ENCODE results near the gene ADAR. TPM values are rescaled to one million over a fixed set of nuclear protein-coding genes. Genes with fewer than 3 reads are reported as not detected.

The ADAR gene
- total RNA-seq, 2 experiments from 2014 or later, result 261 to 267 TPM

DNA sequence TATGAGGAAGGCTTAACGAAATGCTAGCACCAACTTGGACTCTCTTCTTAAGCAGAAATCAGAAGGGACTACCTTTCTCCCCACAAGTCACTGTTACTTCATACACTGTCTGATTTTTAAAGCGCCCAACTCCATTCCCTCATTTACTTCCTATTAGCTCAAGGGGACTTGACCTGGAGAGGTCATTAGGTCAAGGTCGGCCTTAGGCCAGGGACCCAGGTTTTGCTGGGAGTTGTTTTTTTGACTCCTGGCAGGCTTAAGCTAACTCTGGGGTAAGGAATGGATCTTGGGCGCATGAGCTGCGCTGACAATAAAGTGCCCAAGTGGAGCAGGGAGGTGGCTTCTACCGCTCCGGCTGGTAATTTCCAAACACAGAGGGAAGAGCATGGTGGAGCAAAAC lies 16.8 kb downstream of the ADAR start:
- intact Hi-C loops (cut with micrococcal nuclease), result no loop called here
- no peaks in the 10 kb centered on the region for H3K9me3 Mint-ChIP-seq
- peak overlapping the region; percentile 40 for H3K27ac Mint-ChIP-seq
- H3K27me3 Mint-ChIP-seq, result no peaks in the 10 kb centered on the region
- CTCF ChIA-PET, result interaction anchor here (0.9 to 1.2 kb wide), 2 partner anchors 7 to 32 kb away, joined by 3 to 5 read pairs; no protein-coding TSS in a partner anchor
- TF ChIP-seq, protein P1, sequence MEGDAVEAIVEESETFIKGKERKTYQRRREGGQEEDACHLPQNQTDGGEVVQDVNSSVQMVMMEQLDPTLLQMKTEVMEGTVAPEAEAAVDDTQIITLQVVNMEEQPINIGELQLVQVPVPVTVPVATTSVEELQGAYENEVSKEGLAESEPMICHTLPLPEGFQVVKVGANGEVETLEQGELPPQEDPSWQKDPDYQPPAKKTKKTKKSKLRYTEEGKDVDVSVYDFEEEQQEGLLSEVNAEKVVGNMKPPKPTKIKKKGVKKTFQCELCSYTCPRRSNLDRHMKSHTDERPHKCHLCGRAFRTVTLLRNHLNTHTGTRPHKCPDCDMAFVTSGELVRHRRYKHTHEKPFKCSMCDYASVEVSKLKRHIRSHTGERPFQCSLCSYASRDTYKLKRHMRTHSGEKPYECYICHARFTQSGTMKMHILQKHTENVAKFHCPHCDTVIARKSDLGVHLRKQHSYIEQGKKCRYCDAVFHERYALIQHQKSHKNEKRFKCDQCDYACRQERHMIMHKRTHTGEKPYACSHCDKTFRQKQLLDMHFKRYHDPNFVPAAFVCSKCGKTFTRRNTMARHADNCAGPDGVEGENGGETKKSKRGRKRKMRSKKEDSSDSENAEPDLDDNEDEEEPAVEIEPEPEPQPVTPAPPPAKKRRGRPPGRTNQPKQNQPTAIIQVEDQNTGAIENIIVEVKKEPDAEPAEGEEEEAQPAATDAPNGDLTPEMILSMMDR (IDR thresholded peaks at IDR 0.05), result no peak
- no peak for ATAC-seq
- POLR2A ChIA-PET, result interaction anchor here (0.6 to 1.8 kb wide), 4 partner anchors 14 to 24 kb away, joined by 3 to 6 read pairs (median 4); partner anchors contain the start of gene CHRNB2
- DNase-seq, result no peak
- no peaks in the 10 kb centered on the region for H3K4me1 Mint-ChIP-seq (ENCODE audit: low read depth)
- H3K4me3 Mint-ChIP-seq, result no peak overlapping the region
- peaks cover 70% of the 10 kb centered on the region for H3K36me3 Mint-ChIP-seq (ENCODE audit: low read depth)

DNA sequence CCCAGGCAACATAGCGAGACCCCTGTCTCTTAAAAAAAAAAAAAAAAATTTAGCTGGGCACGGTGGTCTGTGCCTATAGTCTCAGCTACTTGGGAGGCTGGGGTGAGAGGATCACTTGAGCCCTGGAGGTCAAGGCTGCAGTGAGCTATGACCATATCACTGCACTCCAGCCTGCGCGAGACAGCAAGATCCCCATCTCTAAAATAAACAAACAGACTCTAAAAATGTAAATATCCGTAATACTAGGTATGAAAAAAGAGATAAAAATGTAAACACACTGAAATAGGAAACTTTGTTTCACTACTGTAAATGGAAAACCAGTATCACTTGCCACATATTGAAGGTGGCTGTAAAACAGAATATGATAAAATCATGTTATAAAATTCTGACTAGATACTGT lies 17.2 kb downstream of the ADAR start:
- POLR2A ChIA-PET, result interaction anchor here (0.6 to 1.8 kb wide), 3 partner anchors 12 to 24 kb away, joined by 3 to 6 read pairs (median 4); no protein-coding TSS in a partner anchor
- no peak for DNase-seq
- H3K9me3 Mint-ChIP-seq, result no peaks in the 10 kb centered on the region
- CTCF ChIA-PET, result interaction anchor here (0.9 to 1.2 kb wide), 2 partner anchors 8 to 31 kb away, joined by 3 to 5 read pairs; no protein-coding TSS in a partner anchor
- H3K27ac Mint-ChIP-seq, result peak overlapping the region; percentile 43
- no peak for ATAC-seq
- TF ChIP-seq, protein P1 (IDR thresholded peaks at IDR 0.05), result no peak
- H3K4me3 Mint-ChIP-seq, result no peak overlapping the region
- H3K27me3 Mint-ChIP-seq, result no peaks in the 10 kb centered on the region
- no peaks in the 10 kb centered on the region for H3K4me1 Mint-ChIP-seq (ENCODE audit: low read depth)
- peaks cover 72% of the 10 kb centered on the region for H3K36me3 Mint-ChIP-seq (ENCODE audit: low read depth)
- intact Hi-C loops (cut with micrococcal nuclease), result no loop called here

DNA sequence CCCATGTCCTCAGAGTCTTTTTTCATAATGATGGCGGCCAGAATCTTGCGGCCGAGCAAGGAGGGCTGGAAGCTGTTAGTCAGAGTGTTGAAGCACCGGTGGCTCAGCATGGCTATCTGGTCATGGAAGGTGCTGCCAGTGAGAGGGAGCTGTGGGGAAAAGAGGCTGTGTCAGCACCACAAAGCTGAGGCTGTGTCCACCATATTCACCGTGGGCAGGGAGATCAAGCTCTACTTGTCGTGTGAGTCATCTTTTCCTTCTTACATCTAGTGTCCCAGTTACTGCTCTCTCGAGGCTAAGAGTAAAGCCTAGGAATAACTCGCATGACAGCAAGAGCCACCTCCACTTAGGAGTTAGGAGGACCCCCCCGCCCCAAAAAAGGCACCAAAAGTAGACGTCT lies 18.2 kb downstream of the ADAR start:
- Mint-ChIP-seq H3K27ac (no peak overlapping the region), H3K9me3 (no peaks in the 10 kb centered on the region), H3K36me3 (ENCODE audit: low read depth) (peaks cover 75% of the 10 kb centered on the region), H3K27me3 (no peaks in the 10 kb centered on the region), H3K4me3 (no peak overlapping the region), H3K4me1 (ENCODE audit: low read depth) (no peaks in the 10 kb centered on the region)
- ChIA-PET POLR2A (interaction anchor here (0.8 to 1.8 kb wide), 5 partner anchors 13 to 366 kb away, joined by 3 to 6 read pairs (median 4); partner anchors contain the start of gene PBXIP1), CTCF (interaction anchor here (1.1 kb wide), 1 partner anchor 80 kb away, joined by 3 read pairs; no protein-coding TSS in a partner anchor)
- intact Hi-C loops (cut with micrococcal nuclease), result no loop called here
- no peak for DNase-seq
- TF ChIP-seq, protein P1 (IDR thresholded peaks at IDR 0.05), result no peak
- ATAC-seq, result no peak

DNA sequence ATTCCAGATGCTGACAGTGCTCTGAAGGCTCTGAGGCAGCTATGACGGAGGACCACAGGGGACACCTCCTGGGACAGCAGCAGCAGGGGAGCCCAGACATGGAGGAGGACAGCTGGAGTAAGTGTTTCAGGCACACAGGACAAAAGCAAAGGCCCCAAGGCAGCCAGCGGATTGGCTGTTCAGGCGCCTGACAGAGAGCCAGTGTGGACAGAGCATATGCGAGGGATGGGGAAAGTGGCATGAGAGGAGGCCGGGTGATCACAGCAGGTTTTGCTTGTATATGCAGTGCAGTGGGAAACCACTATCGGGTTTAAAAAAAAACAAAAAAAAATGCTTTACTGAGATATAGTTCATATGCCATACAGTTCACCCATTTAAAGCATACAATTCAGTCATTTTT lies 21.3 kb downstream of the ADAR start:
- Mint-ChIP-seq H3K9me3 (no peaks in the 10 kb centered on the region), H3K4me3 (no peak overlapping the region), H3K27me3 (no peaks in the 10 kb centered on the region), H3K4me1 (ENCODE audit: low read depth) (no peaks in the 10 kb centered on the region), H3K36me3 (ENCODE audit: low read depth) (peaks cover 72% of the 10 kb centered on the region), H3K27ac (no peak overlapping the region)
- ATAC-seq, result no peak
- intact Hi-C loops (cut with micrococcal nuclease), result no loop called here
- ChIA-PET POLR2A (interaction anchor here (1.1 to 1.3 kb wide), 2 partner anchors 10 to 19 kb away, joined by 3 to 7 read pairs; no protein-coding TSS in a partner anchor), CTCF (interaction anchor here (2.0 kb wide), 1 partner anchor 27 kb away, joined by 6 read pairs; no protein-coding TSS in a partner anchor)
- TF ChIP-seq, protein P1 (IDR thresholded peaks at IDR 0.05), result no peak
- no peak for DNase-seq

DNA sequence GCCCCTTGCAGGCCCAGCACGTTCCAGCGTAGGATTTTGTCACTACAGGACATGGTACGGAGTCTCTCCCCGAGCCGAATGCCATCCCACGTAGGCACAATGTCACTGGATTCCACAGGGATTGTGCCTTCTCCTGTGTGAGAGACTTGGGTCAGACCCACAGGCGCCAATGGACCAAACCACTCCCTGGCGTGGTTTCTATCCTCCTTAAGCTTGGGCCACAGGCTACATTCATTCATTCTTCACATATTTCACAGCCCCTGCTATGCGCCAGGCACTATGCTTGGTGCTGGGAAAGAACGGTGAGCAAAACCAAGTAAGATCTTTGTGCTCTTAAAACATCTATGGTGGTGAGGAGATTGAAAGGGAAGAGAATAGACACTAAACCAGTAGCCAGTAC lies 21.8 kb downstream of the ADAR start:
- Mint-ChIP-seq H3K9me3 (no peaks in the 10 kb centered on the region), H3K27ac (peak overlapping the region; percentile 10), H3K4me1 (ENCODE audit: low read depth) (no peaks in the 10 kb centered on the region), H3K27me3 (no peaks in the 10 kb centered on the region), H3K4me3 (no peak overlapping the region), H3K36me3 (ENCODE audit: low read depth) (peaks cover 71% of the 10 kb centered on the region)
- TF ChIP-seq, protein P1 (IDR thresholded peaks at IDR 0.05), result no peak
- POLR2A ChIA-PET, result interaction anchor here (1.1 kb wide), 1 partner anchor 9 kb away, joined by 3 read pairs; no protein-coding TSS in a partner anchor
- intact Hi-C loops (cut with micrococcal nuclease), result no loop called here
- DNase-seq, result no peak
- no peak for ATAC-seq
- CTCF ChIA-PET, result interaction anchor here (2.0 kb wide), 1 partner anchor 27 kb away, joined by 6 read pairs; no protein-coding TSS in a partner anchor
